ENCODE results near the gene RTP5. TPM values are rescaled to one million over a fixed set of nuclear protein-coding genes. Genes with fewer than 3 reads are reported as not detected.

Gene RTP5
- total and polyA plus RNA-seq, 2 donors (not counting 3 experiments of a cell fraction or from before 2014, with no cell fraction given) = not detected

DNA sequence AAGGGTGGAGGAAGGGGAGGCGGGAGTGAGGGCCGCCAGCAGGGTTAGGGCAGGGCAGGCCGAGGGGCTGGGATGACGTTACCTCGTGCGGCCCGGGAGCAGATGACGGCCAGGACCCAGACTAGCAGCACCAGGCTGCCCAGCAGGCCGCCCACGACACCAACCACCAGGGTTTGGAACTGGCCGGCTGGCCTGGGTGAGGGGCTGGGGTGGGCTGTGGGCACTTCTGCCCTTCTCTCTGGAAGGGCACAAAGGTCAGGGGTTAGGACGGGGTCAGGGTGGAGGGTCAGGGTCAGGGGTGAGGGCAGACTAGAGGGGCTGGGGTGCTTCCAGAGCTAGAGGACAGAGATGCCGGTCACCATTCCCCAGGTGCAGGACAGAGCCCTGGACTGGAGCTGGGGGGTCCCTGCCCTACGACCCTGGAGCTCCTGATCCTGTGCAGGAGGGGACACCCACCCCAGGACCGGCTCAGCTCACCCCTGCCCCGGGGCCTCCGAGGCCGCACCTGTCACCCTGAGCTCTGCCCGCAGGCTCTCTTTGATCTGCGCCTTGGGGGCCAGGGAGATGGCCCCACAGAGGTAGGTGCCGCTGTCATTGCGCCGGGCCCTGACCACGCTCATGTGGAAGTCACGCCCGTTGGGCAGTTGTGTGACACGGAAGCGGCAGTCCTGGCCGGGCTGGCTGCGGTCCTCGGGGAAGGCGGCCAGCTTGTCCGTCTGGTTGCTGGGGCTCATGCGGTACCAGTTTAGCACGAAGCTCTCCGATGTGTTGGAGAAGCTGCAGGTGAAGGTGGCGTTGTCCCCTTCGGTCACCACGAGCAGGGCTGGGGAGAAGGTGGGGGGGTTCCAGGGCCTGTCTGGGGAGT lies 17.2 kb upstream of the RTP5 start:
- FAIRE-seq (no peak), DNase-seq (ENCODE audit: low read depth, low spot score) (no peak)
- H3K79me2 ChIP-seq (ENCODE audit: control insufficient read depth, insufficient read depth, low read length) = no peaks in the 10 kb centered on the region
- no peaks in the 10 kb centered on the region for H3K4me1 ChIP-seq (ENCODE audit: control insufficient read depth, extremely low read depth, insufficient read depth, low read length)
- no peaks in the 10 kb centered on the region for H3K36me3 ChIP-seq (ENCODE audit: control insufficient read depth in 2 of 2, extremely low read depth in 1 of 2, insufficient read depth in 2 of 2, low read length in 2 of 2)
- no peaks in the 10 kb centered on the region for H3K27me3 ChIP-seq (ENCODE audit: control insufficient read depth in 2 of 2, insufficient read depth in 2 of 2, low read length in 2 of 2)
- ChIA-PET POLR2A (no interaction called here), CTCF (no interaction called here)
- no peak overlapping the region for H3K4me2 ChIP-seq (ENCODE audit: insufficient read depth, low read length)
- no TSS peak for BruUV-seq (replicated peaks)
- H3K9me3 ChIP-seq (replicated peaks; ENCODE audit: control insufficient read depth, insufficient read depth, low read length) = no peaks in the 10 kb centered on the region
- no peaks in the 10 kb centered on the region for H4K20me1 ChIP-seq (replicated peaks; ENCODE audit: control insufficient read depth, extremely low read depth, insufficient read depth, low read length)
- no peak overlapping the region for H3K27ac ChIP-seq (ENCODE audit: insufficient read depth, low read depth, low read length)
- dilution Hi-C loops (cut with MboI; ENCODE audit: extremely low pct_ligation_motif_present, low sequenced_read_pairs) (no loop called here), intact Hi-C loops (cut with micrococcal nuclease) (no loop called here)
- TF ChIP-seq POLR2A (IDR thresholded peaks at IDR 0.05; ENCODE audit: low read depth, low read length) (no peak), FOS (IDR thresholded peaks at IDR 0.05; ENCODE audit: borderline replicate concordance, insufficient read depth, low read length) (no peak), JUN (IDR thresholded peaks at IDR 0.05; ENCODE audit: borderline replicate concordance, insufficient read depth, insufficient read length, low read depth) (no peak), MYC (IDR thresholded peaks at IDR 0.05; ENCODE audit: low read depth, low read length) (no peak), GATA2 (IDR thresholded peaks at IDR 0.05; ENCODE audit: insufficient read depth, insufficient read length, low read depth, low read length) (no peak), EZH2 (IDR thresholded peaks at IDR 0.05; ENCODE audit: borderline replicate concordance, low read depth, low read length, severe bottlenecking) (no peak), POLR2AphosphoS5 (IDR thresholded peaks at IDR 0.05; ENCODE audit: insufficient read depth, low read depth, low read length) (no peak)
- TF ChIP-seq, protein P1, sequence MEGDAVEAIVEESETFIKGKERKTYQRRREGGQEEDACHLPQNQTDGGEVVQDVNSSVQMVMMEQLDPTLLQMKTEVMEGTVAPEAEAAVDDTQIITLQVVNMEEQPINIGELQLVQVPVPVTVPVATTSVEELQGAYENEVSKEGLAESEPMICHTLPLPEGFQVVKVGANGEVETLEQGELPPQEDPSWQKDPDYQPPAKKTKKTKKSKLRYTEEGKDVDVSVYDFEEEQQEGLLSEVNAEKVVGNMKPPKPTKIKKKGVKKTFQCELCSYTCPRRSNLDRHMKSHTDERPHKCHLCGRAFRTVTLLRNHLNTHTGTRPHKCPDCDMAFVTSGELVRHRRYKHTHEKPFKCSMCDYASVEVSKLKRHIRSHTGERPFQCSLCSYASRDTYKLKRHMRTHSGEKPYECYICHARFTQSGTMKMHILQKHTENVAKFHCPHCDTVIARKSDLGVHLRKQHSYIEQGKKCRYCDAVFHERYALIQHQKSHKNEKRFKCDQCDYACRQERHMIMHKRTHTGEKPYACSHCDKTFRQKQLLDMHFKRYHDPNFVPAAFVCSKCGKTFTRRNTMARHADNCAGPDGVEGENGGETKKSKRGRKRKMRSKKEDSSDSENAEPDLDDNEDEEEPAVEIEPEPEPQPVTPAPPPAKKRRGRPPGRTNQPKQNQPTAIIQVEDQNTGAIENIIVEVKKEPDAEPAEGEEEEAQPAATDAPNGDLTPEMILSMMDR (IDR thresholded peaks at IDR 0.05; ENCODE audit: extremely low read depth in 1 of 2, insufficient read depth in 1 of 2, low read depth in 1 of 2, low read length in 2 of 2) = no peak
- TF ChIP-seq, protein P2, sequence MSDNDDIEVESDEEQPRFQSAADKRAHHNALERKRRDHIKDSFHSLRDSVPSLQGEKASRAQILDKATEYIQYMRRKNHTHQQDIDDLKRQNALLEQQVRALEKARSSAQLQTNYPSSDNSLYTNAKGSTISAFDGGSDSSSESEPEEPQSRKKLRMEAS (IDR thresholded peaks at IDR 0.05; ENCODE audit: insufficient read depth, insufficient read length) = no peak
- no peak overlapping the region for H3K9ac ChIP-seq (replicated peaks; ENCODE audit: extremely low read depth, insufficient read depth, low read length)
- no peaks in the 10 kb centered on the region for H3K9me1 ChIP-seq (replicated peaks; ENCODE audit: control insufficient read depth, extremely low read depth, insufficient read depth, low read length)
- no peak overlapping the region for H2AFZ ChIP-seq (ENCODE audit: low read depth, low read length)
- no peak overlapping the region for H3K4me3 ChIP-seq (replicated peaks in 1 of 3; ENCODE audit: insufficient read depth in 1 of 3, low read depth in 1 of 3, low read length in 3 of 3)
